GM21367 (cell line): Measurements from ENCODE around the gene OSGEP.
A peak's percentile ranks its signal among the peaks of the same experiment; 100 is the strongest.

Source experiments
- ATAC-seq: cut with Tn5 transposase; IDR thresholded peaks from one replicate; pipeline ENCODE4 v1.9.1; 2021; ENCODE audit not compliant: unreplicated experiment

The OSGEP gene

GRCh38 chr14:20434701-20435581 lies 19.7 kb downstream of the OSGEP start:
- ATAC-seq: no peak

GRCh38 chr14:20429801-20430669 lies 24.6 kb downstream of the OSGEP start:
- no peak for ATAC-seq

- no peak for ATAC-seq
Observed at GRCh38 chr14:20428802-20429201, 25.8 kb downstream of the OSGEP start.

- peak; percentile 28 for ATAC-seq
Observed at GRCh38 chr14:20428010-20428365, 26.6 kb downstream of the OSGEP start.

GRCh38 chr14:20427231-20428009 lies 27.2 kb downstream of the OSGEP start:
- ATAC-seq: peak; percentile 64

- ATAC-seq: no peak
Observed at GRCh38 chr14:20424851-20425250, 29.8 kb downstream of the OSGEP start.

GRCh38 chr14:20422886-20423285 lies 31.7 kb downstream of the OSGEP start:
- ATAC-seq: no peak

- no peak for ATAC-seq
Observed at GRCh38 chr14:20421267-20421666, 33.3 kb downstream of the OSGEP start.

GRCh38 chr14:20419419-20419818 lies 35.2 kb downstream of the OSGEP start:
- no peak for ATAC-seq

- no peak for ATAC-seq
Observed at GRCh38 chr14:20418501-20418909, 36.1 kb downstream of the OSGEP start.

- ATAC-seq: no peak
Observed at GRCh38 chr14:20417250-20418186, 37.1 kb downstream of the OSGEP start.

- ATAC-seq: no peak
Observed at GRCh38 chr14:20416223-20416622, 38.4 kb downstream of the OSGEP start.

GRCh38 chr14:20415782-20416206 lies 38.8 kb downstream of the OSGEP start:
- peak; percentile 48 for ATAC-seq

GRCh38 chr14:20413744-20414082 lies 40.9 kb downstream of the OSGEP start:
- no peak for ATAC-seq

- peak; percentile 48 for ATAC-seq
Observed at GRCh38 chr14:20412876-20413743, 41.5 kb downstream of the OSGEP start, which contains the start of gene TEP1. TEP1 (minus strand) TSS chr14:20413501; CDS start chr14:20408439, 5,062 bp downstream.

GRCh38 chr14:20412411-20412810 lies 42.2 kb downstream of the OSGEP start:
- peak; percentile 61 for ATAC-seq

- ATAC-seq: no peak
Observed at GRCh38 chr14:20409226-20409625, 45.4 kb downstream of the OSGEP start.

GRCh38 chr14:20403521-20403920 lies 51.1 kb downstream of the OSGEP start:
- no peak for ATAC-seq

- ATAC-seq: no peak
Observed at GRCh38 chr14:20400965-20401593, 53.5 kb downstream of the OSGEP start.
